Ramos (cell line): ENCODE results near the gene TXK.
"Not testable (repeated sequence)": the region's sequence is repeated elsewhere in the genome, so short reads cannot be mapped to it uniquely, and the experiment has no call there.

Experiments used
- in situ Hi-C: fragments of 300-500 bp; cut with MboI; formaldehyde crosslinking; loops from one replicate; pipeline ENCODE4 v1.14.3; 2022; ENCODE audit warnings: low sequenced_read_pairs; ENCODE audit not compliant: unreplicated experiment

TXK gene

GRCh38 chr4:48134081-48134480, at the start of gene TXK:
TXK (minus strand) TSS chr4:48134250; CDS start chr4:48134170, 80 bp downstream.
- in situ Hi-C loops: loop anchor here (10.0 kb wide), 1 partner anchor 141 kb away; no protein-coding TSS in a partner anchor

- in situ Hi-C loops: no loop called here
Observed at GRCh38 chr4:48180234-48180633, 46.2 kb upstream of the TXK start.

GRCh38 chr4:48178931-48179330, 44.9 kb upstream of the TXK start:
- in situ Hi-C loops: no loop called here

GRCh38 chr4:48175806-48176205, 41.8 kb upstream of the TXK start:
- in situ Hi-C loops: no loop called here

GRCh38 chr4:48175328-48175727, 41.3 kb upstream of the TXK start:
- in situ Hi-C loops: no loop called here

- in situ Hi-C loops: no loop called here
Observed at GRCh38 chr4:48173056-48173991, 39.3 kb upstream of the TXK start.

GRCh38 chr4:48172651-48173050, 38.6 kb upstream of the TXK start:
- in situ Hi-C loops: no loop called here

GRCh38 chr4:48169636-48170035, 35.6 kb upstream of the TXK start:
- in situ Hi-C loops: no loop called here

- in situ Hi-C loops: no loop called here
Observed at GRCh38 chr4:48167538-48168263, 33.7 kb upstream of the TXK start.

- in situ Hi-C loops: not testable (repeated sequence)
Observed at GRCh38 chr4:48164561-48164960, 30.5 kb upstream of the TXK start.

- in situ Hi-C loops: no loop called here
Observed at GRCh38 chr4:48163746-48164145, 29.7 kb upstream of the TXK start.

- in situ Hi-C loops: no loop called here
Observed at GRCh38 chr4:48162162-48162561, 28.1 kb upstream of the TXK start.

- in situ Hi-C loops: no loop called here
Observed at GRCh38 chr4:48157271-48157670, 23.2 kb upstream of the TXK start.

GRCh38 chr4:48156423-48156822, 22.4 kb upstream of the TXK start:
- in situ Hi-C loops: no loop called here

- in situ Hi-C loops: no loop called here
Observed at GRCh38 chr4:48153791-48154550, 19.9 kb upstream of the TXK start.

- in situ Hi-C loops: no loop called here
Observed at GRCh38 chr4:48152259-48152658, 18.2 kb upstream of the TXK start.

GRCh38 chr4:48149827-48150370, 15.8 kb upstream of the TXK start:
- in situ Hi-C loops: no loop called here

GRCh38 chr4:48147621-48148020, 13.6 kb upstream of the TXK start:
- in situ Hi-C loops: no loop called here

- in situ Hi-C loops: no loop called here
Observed at GRCh38 chr4:48141048-48141447, 7.0 kb upstream of the TXK start.

GRCh38 chr4:48139691-48140090, 5.6 kb upstream of the TXK start:
- in situ Hi-C loops: loop anchor here (10.0 kb wide), 1 partner anchor 135 kb away; no protein-coding TSS in a partner anchor
